Left renal cortex interstitium (tissue), 4 donors: Measurements from ENCODE around the gene PTPRC. TPM values are rescaled to one million over a fixed set of nuclear protein-coding genes. Genes with fewer than 3 reads are reported as not detected.

Experiments used
- DNase-seq, 4 donors: peaks; one replicate each; pipeline ENCODE4 v3.0.0-alpha.2; 2013; ENCODE audit warnings: low read depth in 4 of 4, low spot score in 2 of 4, missing footprints in 1 of 4
- polyA plus RNA-seq, 4 donors: library from polyadenylated mRNA; unstranded; fragments of 120-200 nt; gene quantifications; one replicate each; pipeline ENCODE4 v1.2.1, GENCODE V29; 2013; ENCODE audit not compliant: insufficient read length in 4 of 4

The PTPRC gene
- polyA plus RNA-seq, 4 donors: 4.4 to 6.5 (median 5.7) TPM

DNA sequence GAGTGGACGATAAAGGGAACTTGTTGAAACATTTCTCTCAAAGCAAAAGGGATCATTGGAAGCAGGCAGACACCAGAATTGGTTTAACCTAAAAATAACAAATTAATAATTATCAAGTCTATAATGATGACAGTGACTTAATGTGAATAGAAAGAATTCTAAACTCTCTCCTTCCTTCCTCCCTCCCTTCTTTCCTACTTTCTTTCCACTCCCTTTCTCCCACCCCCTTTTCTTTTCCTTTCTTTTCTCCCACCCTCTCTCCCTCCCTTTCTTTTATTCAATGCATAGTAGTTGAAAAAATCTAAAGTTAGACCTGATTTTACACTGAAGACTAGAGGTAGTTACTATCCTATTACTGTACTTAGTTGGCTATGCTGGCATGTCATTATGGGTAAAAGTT, 55.7 kb downstream of the PTPRC start:
- no peak for DNase-seq

DNA sequence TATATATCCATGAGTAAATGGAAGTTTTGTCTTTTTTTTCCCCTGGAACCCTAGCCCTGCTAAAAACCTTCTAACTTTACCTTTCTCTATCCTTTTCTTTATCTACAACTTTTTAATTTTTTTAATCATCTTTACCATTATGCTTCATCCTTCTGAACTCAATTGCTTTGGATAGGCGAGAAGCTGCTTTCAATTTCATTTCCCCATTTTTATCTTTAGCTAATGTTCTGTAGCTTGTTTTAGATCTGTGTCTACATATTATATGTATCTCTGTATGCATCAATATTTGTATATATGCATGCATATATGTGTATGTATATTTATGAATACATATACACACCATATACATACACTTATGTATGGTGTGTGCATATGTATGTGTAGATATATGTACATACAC, 57.4 kb downstream of the PTPRC start:
- DNase-seq: no peak

DNA sequence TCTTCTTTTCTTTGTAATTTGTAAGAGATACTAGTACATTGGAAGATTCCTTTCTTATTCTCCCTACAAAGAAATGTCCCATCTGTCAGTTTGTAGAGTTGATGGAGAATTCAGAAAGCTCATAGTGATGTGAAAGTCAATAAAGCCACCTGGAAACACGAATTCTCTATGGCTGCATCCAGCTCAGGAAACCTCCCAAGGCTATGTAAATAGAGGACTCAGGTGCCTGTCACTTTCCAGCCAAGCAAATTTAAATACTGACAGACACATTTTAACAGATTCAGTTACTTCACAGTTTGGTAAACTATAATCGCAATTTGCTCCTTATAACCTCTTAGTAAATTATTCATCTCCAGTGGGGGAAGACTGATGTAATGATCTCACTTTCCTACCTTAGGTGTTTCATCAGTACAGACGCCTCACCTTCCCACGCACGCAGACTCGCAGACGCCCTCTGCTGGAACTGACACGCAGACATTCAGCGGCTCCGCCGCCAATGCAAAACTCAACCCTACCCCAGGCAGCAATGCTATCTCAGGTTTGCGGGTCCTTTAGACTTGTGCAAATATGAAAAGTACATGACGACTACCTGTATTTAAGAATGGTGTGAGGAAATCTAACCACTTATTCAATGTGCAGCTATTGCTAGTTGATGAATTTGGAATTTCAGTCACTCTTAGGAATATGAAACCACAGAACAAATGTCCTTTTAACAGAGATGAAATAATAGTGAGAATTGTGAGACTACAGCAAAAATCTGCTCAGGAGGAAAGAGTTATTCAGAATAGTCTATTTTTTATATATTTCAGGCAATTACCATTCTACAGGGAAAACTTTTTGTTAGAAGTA, 60.6 kb downstream of the PTPRC start:
- DNase-seq: peak in 2 of 4 donors; percentile 15 to 38

DNA sequence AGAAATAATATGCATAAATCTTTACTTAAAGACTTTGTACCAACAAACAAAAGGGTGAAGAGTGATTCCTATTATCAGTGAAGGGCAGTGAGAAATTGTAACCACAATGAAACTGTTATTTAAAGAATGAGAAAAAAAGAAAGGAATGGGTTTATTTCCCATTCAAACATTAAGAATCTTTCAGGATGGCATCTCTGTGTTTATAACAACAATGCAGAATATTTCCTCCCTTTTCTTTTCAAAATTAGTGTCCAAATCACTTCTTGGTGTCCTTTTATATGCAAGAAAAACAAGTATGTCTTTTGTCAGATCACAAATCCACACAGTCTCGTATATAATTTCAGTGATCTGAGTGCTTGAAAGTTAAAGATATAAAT, 61.2 kb downstream of the PTPRC start:
- no peak for DNase-seq

DNA sequence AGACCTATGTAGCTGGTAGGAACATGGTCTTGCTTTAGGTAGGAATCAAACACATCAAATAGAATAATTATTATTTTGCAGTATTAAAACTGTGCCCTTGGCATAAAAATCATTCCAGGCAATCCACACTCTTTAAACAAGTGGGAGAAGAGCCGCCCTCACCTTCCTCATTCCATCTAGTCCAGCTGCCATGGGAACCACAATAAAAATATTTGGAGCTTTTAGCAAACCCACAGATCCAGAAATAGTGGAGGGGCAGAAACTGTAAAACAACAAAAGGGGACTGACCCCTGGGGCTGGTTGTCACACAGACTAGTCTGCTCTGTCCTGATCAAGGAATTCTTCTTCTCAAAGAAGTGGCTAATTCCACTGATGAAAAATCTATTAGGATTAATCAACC, 61.6 kb downstream of the PTPRC start:
- DNase-seq: no peak

DNA sequence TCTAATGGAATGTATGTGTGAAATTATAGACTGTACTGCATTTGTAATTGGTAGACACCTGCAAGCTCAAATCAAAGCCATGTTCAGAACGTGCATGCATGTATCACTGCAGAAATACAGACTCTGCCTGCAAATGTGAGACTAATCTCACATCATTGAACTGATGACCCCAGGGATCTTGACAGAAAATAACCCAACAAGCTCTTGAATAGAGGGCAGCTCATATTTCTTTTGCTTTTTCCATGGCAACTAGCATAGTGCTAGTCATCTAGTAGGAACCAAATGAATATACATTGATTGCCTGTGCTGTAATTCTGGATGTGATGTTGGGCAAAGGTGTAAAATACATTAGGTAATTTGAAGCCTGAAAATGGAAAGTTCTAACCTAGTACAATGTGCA, 62.4 kb downstream of the PTPRC start:
- DNase-seq: no peak

DNA sequence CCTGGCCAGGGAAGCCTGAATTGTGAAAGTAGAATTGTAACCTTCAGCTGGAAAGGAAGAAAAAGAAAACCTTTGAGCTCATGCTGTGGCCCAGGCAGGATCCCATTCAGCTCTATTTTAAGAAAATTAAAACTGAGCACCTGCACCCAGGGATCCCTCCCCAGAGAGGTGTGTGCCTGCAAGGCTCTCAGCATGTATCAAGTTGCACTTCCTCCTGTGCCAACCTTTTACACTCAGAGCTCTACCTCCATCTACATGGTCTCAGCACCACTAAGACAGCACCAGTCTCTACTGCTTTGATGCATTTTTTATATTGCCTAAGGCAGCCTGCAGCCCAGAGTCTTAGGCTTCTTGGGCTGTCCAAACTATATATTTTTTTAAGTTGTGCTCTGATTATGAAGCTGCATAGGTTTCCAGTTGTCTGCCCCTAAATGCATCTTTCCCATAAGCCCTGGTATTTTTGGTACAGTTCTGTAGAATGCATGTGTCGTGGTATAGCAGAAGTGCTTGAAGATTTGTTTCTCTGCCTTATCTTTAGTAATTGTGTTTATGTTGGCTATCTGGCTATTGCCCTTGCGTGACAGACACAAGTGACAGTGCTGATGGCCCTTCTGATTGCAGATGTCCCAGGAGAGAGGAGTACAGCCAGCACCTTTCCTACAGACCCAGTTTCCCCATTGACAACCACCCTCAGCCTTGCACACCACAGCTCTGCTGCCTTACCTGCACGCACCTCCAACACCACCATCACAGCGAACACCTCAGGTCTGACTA, 63.1 kb downstream of the PTPRC start:
- no peak for DNase-seq

DNA sequence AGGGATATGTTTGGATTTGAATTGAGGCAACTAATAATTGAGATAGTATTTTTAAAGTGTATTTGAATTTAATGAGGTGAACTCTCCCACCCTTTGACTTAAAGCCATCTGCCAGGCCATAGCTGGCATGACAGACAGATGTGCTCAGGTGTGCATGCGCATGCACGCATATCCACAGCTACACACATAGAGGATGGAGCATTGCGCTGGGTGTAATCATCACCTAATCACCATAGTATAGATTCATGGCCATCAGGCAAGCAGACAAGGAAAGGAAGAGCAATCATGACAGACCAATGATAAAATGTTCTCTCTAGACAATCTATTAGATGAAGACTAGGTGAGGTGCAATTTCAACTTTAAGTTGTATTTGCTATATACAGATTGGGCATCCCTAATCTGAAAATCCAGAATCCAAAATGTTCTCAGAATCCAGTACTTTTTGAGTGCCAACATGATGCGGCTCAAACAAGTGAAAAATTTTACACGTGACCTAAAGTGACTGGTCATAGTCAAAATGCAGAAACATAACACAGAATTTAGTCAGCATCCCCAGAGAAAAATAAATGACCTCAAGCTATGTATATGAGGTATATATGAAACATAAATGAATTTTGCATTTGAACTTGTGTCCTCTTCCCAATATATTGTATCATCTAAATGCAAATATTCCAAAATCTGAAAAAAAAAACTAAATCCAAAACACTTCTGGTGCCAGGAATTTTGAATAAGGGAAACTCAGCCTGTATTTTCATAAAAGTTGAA, 70.1 kb downstream of the PTPRC start:
- no peak for DNase-seq

DNA sequence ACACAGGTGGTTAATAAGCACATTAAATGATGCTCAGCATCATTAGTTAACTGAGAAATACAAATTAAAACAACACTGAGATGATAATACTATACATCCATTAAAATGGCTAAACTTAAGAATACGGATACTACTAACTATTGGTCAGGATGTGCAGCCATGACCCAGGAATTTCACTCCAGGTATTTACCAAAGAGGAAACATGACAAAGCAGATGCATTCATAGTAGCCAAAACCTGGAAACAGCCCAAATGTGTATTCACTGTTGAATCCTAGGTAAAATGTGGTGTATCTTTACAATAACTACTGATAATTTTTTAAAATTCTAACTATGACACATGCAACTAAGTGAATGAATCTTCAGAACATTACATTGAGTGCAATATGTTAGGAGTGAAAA, 73.0 kb downstream of the PTPRC start:
- no peak for DNase-seq

DNA sequence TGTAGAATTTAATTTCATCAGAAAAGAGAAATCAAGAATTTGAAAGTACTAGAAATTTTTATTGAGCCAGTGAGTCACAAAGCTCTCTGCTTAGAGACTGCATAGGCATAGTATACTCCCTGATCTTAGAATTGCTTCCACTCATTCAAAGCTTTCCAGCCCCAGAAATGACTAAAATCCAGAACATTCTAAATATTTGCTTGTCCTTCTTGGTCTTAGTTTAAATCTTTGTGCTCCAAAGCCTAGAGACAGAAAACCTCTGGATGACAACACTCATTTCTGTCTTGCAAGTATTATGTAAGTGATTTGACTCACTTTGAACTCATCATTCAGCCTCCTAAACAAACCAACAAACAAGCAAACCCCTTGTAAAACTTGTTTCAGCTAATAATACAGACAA, 74.2 kb downstream of the PTPRC start:
- no peak for DNase-seq

DNA sequence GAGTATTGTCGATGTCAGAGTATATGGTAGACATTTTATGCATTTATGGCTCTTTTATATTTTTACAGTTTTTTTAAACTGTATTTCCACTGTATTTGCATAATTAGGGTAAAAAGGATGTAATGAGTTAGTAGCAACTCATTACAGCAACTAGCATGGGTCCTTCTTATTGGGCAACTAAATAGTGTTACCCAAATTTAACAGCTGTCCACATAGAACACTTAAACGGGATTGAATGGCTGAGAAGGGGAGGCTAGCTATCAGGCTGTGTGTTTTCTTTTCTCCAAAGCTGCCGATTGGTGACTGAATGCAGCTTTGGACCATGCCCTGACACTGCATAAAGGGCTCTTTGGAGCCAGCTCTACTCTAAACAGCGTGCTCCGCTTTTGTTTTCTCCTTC, 75.4 kb downstream of the PTPRC start:
- DNase-seq: no peak

DNA sequence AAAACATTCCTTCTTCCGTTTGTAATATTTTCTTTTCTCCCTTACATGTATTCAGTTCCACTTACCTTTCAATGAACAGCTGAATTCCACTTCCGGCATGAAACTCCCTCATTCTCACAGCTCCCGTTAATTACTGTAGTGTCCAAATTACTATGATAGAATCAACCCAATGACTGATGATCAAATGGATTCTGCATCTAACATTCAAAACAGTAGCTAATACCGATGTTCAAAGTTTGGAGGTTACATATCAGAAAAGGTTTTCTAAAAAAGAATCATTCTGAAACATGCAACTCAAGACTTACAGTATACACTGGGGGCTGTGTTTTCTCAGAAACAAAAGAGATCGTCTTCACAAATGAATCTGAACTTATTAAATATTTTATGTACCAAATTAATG, 77.2 kb downstream of the PTPRC start:
- DNase-seq: no peak

DNA sequence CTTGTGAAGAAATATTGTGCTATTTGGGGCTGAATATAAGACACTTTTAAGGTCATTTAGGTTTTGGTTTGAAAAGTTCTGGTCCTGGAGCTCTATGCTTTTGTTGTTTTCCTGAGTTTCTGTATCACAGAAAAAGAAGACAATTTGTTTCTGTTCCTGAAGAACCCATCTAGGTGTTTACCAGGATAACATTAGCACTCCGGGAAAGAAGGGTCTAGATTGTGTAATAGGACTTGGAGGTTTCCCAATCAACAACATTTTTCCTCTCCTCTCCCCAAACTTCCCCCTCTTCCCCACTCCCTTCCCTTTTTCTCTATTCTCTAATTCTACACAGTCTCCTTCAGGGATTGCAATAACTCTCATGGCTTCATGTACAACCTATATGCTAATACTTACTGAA, 78.7 kb downstream of the PTPRC start:
- no peak for DNase-seq

DNA sequence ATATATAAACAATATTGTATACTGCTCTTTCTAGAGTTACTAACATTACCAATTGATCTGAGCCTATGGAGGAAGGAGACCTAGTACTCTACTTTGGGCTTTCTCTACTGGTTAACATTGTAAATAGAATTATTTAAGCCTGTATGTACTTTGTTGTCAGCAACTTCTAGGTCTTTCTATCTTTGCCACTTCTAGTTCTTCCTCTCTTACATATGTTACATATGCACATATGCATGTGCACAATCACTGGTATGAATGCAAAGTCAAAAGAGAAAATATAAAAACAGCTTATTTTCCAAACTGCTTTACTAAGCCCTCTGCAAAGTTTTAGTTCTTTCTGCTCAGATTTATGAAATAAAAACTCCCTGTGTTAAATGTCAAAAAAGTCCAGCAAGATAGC, 84.3 kb downstream of the PTPRC start:
- DNase-seq: no peak

DNA sequence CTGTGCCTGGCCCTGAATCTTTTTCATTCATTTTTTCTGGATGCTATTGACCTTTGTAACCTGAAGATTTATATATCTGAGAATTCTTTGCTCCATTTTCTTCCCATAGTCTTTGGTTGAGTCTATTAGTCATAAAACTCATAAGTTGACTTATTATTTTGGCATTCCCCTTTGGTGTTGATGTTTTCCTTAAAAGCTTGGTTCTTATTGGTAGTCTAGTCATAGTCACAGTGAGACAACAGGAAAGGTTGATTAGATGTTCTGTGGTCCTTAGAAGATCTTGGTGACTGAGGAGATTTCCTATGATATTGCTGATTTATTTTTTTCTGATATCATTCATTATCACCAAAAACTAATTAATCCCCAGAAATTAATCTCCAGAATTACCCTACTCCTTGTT, 86.2 kb downstream of the PTPRC start:
- no peak for DNase-seq

DNA sequence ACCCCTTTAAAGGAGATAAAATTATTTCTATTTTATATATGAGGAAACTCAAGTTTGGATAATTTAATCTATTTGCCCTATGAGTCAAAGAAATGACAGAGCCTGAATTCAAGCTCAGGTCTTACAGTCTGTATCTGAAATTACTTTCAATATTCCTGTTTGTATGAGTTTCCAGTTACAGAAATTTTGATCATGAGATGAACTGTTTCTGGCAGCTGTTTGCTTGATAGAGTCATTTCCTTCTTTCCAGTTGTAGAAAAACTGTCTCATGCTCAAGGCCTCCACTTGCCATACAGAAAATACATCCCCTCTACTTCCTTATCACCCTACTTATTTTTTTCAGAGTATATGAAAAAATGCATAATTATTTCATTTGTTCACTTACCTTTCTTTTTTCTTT, 87.6 kb downstream of the PTPRC start:
- DNase-seq: no peak

DNA sequence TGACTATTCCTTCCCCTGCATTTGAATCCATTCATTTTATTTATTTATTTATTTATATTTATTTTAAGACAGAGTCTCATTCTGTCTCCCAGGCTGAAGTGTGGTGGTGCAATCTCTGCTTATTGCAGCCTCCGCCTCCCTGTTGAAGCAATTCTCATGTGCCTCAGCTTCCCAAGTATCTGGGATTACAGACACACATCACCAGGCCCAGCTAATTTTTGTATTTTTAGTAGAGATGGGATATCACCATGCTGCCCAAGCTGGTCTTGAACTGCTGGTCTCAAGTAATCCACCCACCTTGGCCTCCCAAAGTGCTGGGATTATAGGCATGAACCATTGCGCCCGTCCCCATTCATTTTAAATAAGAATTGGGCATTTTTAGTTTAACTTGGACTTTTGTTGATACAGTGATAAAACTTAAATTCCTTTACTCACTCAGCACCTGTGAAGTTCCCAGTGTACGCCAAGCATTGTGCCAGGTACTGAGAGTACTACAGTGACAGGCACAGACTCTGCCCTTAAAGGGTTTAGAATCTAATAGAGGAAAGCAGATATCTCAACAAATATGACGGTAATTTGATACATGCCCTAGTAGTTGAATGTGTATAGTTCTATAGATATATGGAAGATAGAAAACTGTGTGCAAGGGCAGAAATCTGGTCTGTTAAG, 90.5 kb downstream of the PTPRC start:
- no peak for DNase-seq

DNA sequence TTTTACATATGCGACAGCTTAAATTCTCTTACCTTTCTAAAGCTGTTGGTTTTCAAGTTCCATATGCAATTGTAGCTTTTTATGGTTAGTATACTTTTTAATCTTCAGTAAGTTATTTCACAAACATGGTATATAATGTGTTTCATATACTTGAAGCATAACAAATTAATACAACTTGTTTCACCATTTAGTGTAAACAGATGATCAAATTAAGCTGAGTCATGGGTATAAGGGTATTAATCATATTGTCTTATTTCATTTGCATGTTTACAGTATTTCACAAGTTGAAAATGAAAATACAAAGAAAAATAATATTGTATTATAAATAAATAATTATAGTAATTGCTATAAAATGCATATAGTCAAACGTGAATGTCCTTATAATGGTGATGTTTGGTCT, 92.1 kb downstream of the PTPRC start:
- DNase-seq: no peak

DNA sequence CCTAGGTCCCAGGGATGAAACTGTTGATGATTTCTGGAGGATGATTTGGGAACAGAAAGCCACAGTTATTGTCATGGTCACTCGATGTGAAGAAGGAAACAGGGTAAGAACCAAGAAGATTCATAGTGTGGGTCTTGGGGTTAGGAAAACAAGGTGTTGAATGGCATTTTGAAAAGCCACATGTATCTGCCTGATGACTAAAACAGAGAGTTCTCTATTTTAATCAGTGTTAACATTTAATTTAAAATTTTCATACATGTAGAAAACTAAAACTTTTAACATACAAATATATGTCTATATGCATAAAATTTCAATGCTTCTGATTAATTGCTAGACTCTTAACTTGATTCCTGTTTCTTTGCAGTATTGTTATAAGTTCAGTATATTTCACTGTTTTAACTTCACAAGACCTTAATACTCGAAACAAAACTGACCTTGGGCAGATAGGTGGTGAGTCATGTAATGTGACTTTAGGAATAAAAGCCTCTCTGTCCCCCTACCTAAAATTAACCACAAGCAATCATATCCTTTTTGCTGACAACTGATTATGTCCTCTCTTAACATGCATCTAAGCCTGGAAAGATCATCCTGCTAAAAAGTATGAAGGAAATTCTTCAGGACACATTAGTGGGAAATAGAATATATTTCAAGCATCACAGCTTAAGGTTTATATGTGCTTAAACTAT, 95.6 kb downstream of the PTPRC start:
- no peak for DNase-seq

DNA sequence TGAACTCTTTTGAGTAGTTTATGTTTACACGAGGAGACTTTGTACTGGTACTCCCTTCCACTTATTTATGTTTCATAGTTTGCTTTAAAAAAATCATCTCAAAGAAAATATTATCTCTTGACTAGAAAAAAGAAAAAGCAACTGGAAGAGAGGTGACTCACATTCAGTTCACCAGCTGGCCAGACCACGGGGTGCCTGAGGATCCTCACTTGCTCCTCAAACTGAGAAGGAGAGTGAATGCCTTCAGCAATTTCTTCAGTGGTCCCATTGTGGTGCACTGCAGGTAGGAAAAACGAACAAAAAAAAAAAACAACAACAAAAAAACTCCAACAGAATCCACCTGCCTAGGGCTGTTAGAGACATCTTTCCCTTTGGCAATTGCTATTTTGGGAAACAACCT, 102.9 kb downstream of the PTPRC start:
- no peak for DNase-seq
